ENCODE results near the gene FAM234B. TPM values are rescaled to one million over a fixed set of nuclear protein-coding genes. Genes with fewer than 3 reads are reported as not detected.

The FAM234B gene
- total RNA-seq, 1 experiment from 2014 or later, result 20.8 TPM

GRCh38 chr12:12997734-12998133, 46.4 kb upstream of the FAM234B start:
- H4K20me1 ChIP-seq (ENCODE audit: control insufficient read depth, insufficient read depth, insufficient read length), result no peaks in the 10 kb centered on the region
- no peak overlapping the region for H4K5ac ChIP-seq (ENCODE audit: insufficient read length, low read depth, low read length)
- no peak overlapping the region for H3T11ph ChIP-seq (ENCODE audit: low read length)
- H3K36me3 Mint-ChIP-seq (ENCODE audit: insufficient read depth in 1 of 3, low read depth in 3 of 3), result peaks cover 4 to 18% (median 14%) of the 10 kb centered on the region in 3 experiments
- H3K9me3 Mint-ChIP-seq, result peaks cover 0 to 3% of the 10 kb centered on the region in 2 experiments; a peak in 2 of 5 replicates
- no peak overlapping the region for H4K8ac ChIP-seq (replicated peaks; ENCODE audit: insufficient read length, low read depth, low read length)
- TF ChIP-seq, protein P1, sequence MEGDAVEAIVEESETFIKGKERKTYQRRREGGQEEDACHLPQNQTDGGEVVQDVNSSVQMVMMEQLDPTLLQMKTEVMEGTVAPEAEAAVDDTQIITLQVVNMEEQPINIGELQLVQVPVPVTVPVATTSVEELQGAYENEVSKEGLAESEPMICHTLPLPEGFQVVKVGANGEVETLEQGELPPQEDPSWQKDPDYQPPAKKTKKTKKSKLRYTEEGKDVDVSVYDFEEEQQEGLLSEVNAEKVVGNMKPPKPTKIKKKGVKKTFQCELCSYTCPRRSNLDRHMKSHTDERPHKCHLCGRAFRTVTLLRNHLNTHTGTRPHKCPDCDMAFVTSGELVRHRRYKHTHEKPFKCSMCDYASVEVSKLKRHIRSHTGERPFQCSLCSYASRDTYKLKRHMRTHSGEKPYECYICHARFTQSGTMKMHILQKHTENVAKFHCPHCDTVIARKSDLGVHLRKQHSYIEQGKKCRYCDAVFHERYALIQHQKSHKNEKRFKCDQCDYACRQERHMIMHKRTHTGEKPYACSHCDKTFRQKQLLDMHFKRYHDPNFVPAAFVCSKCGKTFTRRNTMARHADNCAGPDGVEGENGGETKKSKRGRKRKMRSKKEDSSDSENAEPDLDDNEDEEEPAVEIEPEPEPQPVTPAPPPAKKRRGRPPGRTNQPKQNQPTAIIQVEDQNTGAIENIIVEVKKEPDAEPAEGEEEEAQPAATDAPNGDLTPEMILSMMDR (conservative IDR thresholded peaks at IDR 0.05), result no peak
- H3K9ac ChIP-seq (ENCODE audit: extremely low read depth, insufficient read length, low read length), result no peak overlapping the region
- peaks cover 17% of the 10 kb centered on the region for H3K27me3 Mint-ChIP-seq (ENCODE audit: low read depth)
- H2BK12ac ChIP-seq (ENCODE audit: insufficient read length, low read depth, low read length), result no peak overlapping the region
- H3K79me1 ChIP-seq (ENCODE audit: insufficient read depth, low read depth, low read length, poor library complexity, severe bottlenecking), result no peaks in the 10 kb centered on the region
- no peaks in the 10 kb centered on the region for H3K9me3 ChIP-seq (ENCODE audit: control insufficient read depth, low read depth, low read length)
- no peaks in the 10 kb centered on the region for H3K27me3 ChIP-seq (ENCODE audit: insufficient read depth, low read length)
- no peak overlapping the region for H2BK20ac ChIP-seq (ENCODE audit: low read depth, low read length, poor library complexity, severe bottlenecking)
- no peak overlapping the region for H2BK120ac ChIP-seq (ENCODE audit: low read depth, low read length, poor library complexity, severe bottlenecking)
- H2BK5ac ChIP-seq (ENCODE audit: insufficient read length, low read length), result no peak overlapping the region
- no peak overlapping the region for H3K4ac ChIP-seq (ENCODE audit: low read depth, low read length)
- DNase-seq, result no peak
- no CpG with 5 or more reads among the region's 2 CpGs for WGBS (ENCODE audit: extremely low coverage, insufficient read length, low lambda C conversion rate)
- peak overlapping the region in 1 of 3 experiments; percentile 91; a peak in 1 of 7 replicates for H3K27ac Mint-ChIP-seq
- H2AK5ac ChIP-seq (ENCODE audit: insufficient read length, low read length), result no peak overlapping the region
- no peaks in the 10 kb centered on the region; the same call in 1 of the 2 replicates for H3K79me2 ChIP-seq (ENCODE audit: insufficient read depth, low read length)
- no peak overlapping the region for H2AFZ ChIP-seq (ENCODE audit: low read length)
- H3K4me1 Mint-ChIP-seq, result peaks cover 32 to 43% of the 10 kb centered on the region in 2 experiments
- no peak overlapping the region for H3K18ac ChIP-seq (ENCODE audit: insufficient read length, low read depth, low read length)
- no peak overlapping the region for H3K4me2 ChIP-seq (ENCODE audit: insufficient read depth, insufficient read length, low read length)
- H3K27ac ChIP-seq (ENCODE audit: insufficient read length, low read depth, low read length), result no peak overlapping the region
- no peak overlapping the region for H4K91ac ChIP-seq (ENCODE audit: insufficient read length, low read depth, low read length)
- no peak overlapping the region for H3K14ac ChIP-seq (ENCODE audit: insufficient read depth, low read length)
- H2BK15ac ChIP-seq (ENCODE audit: low read depth, low read length), result no peak overlapping the region
- peaks cover 18% of the 10 kb centered on the region for H3K23me2 ChIP-seq (ENCODE audit: insufficient read length, low read depth, low read length, poor library complexity, severe bottlenecking)
- H3K4me1 ChIP-seq (ENCODE audit: insufficient read depth, low read length), result no peaks in the 10 kb centered on the region; the same call in 1 of the 2 replicates
- no peak overlapping the region for H3K56ac ChIP-seq (ENCODE audit: insufficient read length, low read depth, low read length)
- 0 out of 5 replicates have a peak overlapping the region, but pooled peaks of 1 of the 2 experiments have one; percentile 96 for H3K4me3 Mint-ChIP-seq
- H3K23ac ChIP-seq (ENCODE audit: insufficient read length, low read depth, low read length), result no peak overlapping the region
